Panc1 (cell line): Measurements from ENCODE around the gene OLIG2.

Experiments used
- POLR2AphosphoS5 ChIP-seq: IDR thresholded peaks from 2 replicates; pipeline ENCODE4 v1.6.1; 2012; ENCODE audit warnings: mild to moderate bottlenecking, low read depth, low read length, moderate library complexity
- REST ChIP-seq, 2 experiments: IDR thresholded peaks; 2 replicates each; pipeline ENCODE4 v1.6.1; 2011 to 2012; ENCODE audit warnings: low read depth in 2 of 2, control low read depth in 1 of 2, low read length in 1 of 2, mild to moderate bottlenecking in 1 of 2, moderate library complexity in 1 of 2; ENCODE audit not compliant: insufficient read depth in 1 of 2
- TF ChIP-seq, protein P1 (sequence below): fragments of 450-650 bp; IDR thresholded peaks from 2 replicates; pipeline ENCODE4 v1.5.1; 2017; ENCODE audit warnings: mild to moderate bottlenecking

- TF ChIP-seq, protein P1, sequence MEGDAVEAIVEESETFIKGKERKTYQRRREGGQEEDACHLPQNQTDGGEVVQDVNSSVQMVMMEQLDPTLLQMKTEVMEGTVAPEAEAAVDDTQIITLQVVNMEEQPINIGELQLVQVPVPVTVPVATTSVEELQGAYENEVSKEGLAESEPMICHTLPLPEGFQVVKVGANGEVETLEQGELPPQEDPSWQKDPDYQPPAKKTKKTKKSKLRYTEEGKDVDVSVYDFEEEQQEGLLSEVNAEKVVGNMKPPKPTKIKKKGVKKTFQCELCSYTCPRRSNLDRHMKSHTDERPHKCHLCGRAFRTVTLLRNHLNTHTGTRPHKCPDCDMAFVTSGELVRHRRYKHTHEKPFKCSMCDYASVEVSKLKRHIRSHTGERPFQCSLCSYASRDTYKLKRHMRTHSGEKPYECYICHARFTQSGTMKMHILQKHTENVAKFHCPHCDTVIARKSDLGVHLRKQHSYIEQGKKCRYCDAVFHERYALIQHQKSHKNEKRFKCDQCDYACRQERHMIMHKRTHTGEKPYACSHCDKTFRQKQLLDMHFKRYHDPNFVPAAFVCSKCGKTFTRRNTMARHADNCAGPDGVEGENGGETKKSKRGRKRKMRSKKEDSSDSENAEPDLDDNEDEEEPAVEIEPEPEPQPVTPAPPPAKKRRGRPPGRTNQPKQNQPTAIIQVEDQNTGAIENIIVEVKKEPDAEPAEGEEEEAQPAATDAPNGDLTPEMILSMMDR, result no peak
- TF ChIP-seq POLR2AphosphoS5 (no peak), REST (IDR thresholded peaks at IDR 0.05; ENCODE audit: insufficient read depth in 1 of 2, low read depth in 2 of 2, low read length in 1 of 2) (no peak)
These were observed 16.2 kb downstream of the OLIG2 start for GRCh38 chr21:33041981-33042380.
